ENCODE measurements around the gene SORL1-AS1.

Gene SORL1-AS1

DNA sequence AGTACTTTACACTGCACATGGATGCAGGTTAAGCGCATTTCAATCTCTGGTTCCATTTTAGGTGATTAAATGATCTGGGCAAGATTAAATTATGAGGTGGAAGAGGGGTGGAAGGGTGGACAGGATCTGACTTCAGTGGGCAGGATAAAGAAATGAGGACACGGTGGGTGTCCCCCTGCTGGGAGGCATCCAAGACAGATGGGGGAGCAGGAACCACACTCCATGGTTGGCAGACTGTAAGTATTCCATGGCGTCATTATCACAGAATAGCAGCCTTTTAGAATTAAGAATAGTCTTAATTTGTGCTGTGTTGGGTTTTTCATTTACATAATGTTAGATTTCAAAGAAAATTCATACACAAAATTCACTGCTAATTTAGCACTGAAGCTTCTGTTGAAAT, 8.2 kb downstream of the SORL1-AS1 start:
- CTCF ChIA-PET, result no interaction called here
- POLR2A ChIA-PET, result no interaction called here
- TF ChIP-seq LEF1 (IDR thresholded peaks at IDR 0.05; ENCODE audit: borderline replicate concordance), result no peak
- no peak for TF ChIP-seq L3MBTL2 (conservative IDR thresholded peaks at IDR 0.05)
- TF ChIP-seq ZNF384 (IDR thresholded peaks at IDR 0.05), result no peak
- TF ChIP-seq FOXM1 (IDR thresholded peaks at IDR 0.05; ENCODE audit: borderline replicate concordance), result no peak
- no peak for TF ChIP-seq BHLHE40 (IDR thresholded peaks at IDR 0.05; ENCODE audit: borderline replicate concordance)
- no peak for TF ChIP-seq HDGF (IDR thresholded peaks at IDR 0.05; ENCODE audit: borderline replicate concordance)
- no peak for TF ChIP-seq ARNT (IDR thresholded peaks at IDR 0.05)
- TF ChIP-seq, protein P1, sequence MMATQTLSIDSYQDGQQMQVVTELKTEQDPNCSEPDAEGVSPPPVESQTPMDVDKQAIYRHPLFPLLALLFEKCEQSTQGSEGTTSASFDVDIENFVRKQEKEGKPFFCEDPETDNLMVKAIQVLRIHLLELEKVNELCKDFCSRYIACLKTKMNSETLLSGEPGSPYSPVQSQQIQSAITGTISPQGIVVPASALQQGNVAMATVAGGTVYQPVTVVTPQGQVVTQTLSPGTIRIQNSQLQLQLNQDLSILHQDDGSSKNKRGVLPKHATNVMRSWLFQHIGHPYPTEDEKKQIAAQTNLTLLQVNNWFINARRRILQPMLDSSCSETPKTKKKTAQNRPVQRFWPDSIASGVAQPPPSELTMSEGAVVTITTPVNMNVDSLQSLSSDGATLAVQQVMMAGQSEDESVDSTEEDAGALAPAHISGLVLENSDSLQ (IDR thresholded peaks at IDR 0.05), result no peak
- no peak for TF ChIP-seq FOXK2 (IDR thresholded peaks at IDR 0.05)
- TF ChIP-seq NFRKB (IDR thresholded peaks at IDR 0.05), result no peak
- no peak for TF ChIP-seq SP1 (IDR thresholded peaks at IDR 0.05)
- TF ChIP-seq TARDBP (IDR thresholded peaks at IDR 0.05), result no peak
- DNase-seq (ENCODE audit: extremely low spot score), result no peak

DNA sequence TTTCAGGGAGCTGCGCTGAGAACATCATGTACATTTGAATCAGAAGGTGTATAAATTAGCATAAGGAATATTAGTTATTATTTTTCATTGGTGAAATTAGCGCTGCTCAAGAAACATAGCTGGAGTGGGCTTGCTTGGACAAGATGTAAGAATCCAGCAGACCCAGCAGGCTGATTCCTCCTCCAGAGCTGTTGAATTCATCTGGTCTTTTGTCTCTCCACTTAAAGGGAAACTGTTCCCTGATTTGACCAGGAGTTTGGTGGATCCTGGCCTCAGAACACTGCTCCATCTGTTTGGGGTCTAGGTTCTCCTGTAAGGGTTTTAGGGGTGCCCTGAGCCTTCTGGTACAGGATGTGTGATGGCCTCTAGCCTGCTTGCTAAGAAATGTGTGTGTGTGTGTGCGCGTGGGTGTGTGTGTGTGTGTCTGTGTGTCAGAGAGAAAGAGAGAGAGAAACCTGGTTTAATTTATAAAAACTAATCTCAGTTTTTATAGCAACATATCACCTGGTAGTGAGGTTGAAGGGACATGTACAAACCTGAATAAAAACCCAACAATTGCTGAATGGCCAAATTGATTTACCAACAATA, 9.0 kb downstream of the SORL1-AS1 start:
- DNase-seq (ENCODE audit: extremely low spot score), result no peak
- TF ChIP-seq NFRKB (IDR thresholded peaks at IDR 0.05), result no peak
- POLR2A ChIA-PET, result no interaction called here
- CTCF ChIA-PET, result interaction anchor here (0.7 kb wide), 1 partner anchor 9 kb away, joined by 3 read pairs; the partner anchor contains the start of gene SORL1-AS1

DNA sequence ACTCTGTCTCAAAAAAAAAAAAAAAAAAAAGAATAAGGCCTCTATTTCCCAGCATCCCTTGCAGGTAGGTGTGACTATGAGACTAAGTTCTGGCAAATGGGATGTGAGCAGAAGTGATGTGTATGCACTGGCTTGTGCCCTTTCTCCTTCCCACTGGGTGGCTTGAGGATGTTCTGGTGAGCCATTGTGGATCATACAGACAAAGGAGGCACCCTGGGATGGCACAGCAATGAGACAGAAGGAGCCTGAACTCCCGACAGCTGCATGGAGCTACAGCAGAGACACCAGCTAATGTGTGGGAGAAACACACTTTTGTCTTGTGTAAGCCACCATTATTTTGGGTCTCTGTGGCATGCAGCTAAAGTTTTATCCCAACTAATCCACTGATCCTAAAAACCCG, 11.2 kb downstream of the SORL1-AS1 start:
- no peak for DNase-seq (ENCODE audit: extremely low spot score)
- CTCF ChIA-PET, result no interaction called here
- POLR2A ChIA-PET, result no interaction called here
- TF ChIP-seq TARDBP (IDR thresholded peaks at IDR 0.05), result no peak
- TF ChIP-seq L3MBTL2 (conservative IDR thresholded peaks at IDR 0.05), result no peak
- TF ChIP-seq NFRKB (IDR thresholded peaks at IDR 0.05), result no peak
- no peak for TF ChIP-seq ARNT (IDR thresholded peaks at IDR 0.05)
- TF ChIP-seq FOXM1 (IDR thresholded peaks at IDR 0.05; ENCODE audit: borderline replicate concordance), result no peak
- no peak for TF ChIP-seq SP1 (IDR thresholded peaks at IDR 0.05)
- TF ChIP-seq ELF4 (IDR thresholded peaks at IDR 0.05), result no peak
- no peak for TF ChIP-seq HDGF (IDR thresholded peaks at IDR 0.05; ENCODE audit: borderline replicate concordance)
- TF ChIP-seq FOXA1 (IDR thresholded peaks at IDR 0.05), result no peak

DNA sequence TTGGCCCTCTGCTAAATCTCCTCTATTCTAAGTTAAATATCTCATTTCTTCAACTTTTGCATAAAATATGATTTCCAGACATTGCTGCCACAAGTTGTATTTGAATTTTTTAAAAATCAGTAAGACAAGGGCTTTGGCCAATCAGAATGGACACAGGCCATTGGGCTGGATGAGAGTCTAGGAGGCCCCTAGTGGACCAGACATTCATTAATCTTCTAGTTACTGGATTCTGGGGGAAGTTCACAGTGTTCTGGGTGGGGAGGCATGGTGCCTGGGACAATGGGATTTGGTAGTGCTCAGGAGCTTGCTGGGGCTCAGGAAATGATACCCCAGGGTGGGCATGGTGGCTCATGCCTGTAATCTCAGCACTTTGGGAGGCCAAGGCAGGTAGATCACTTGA, 13.0 kb downstream of the SORL1-AS1 start:
- ChIA-PET POLR2A (no interaction called here), CTCF (interaction anchor here (1.4 kb wide), 1 partner anchor 22 kb away, joined by 4 read pairs; no protein-coding TSS in a partner anchor)
- no peak for DNase-seq (ENCODE audit: extremely low spot score)
- TF ChIP-seq FOXM1 (IDR thresholded peaks at IDR 0.05; ENCODE audit: borderline replicate concordance), result no peak
- TF ChIP-seq ARNT (IDR thresholded peaks at IDR 0.05), result no peak
- no peak for TF ChIP-seq BHLHE40 (IDR thresholded peaks at IDR 0.05; ENCODE audit: borderline replicate concordance)
- TF ChIP-seq LEF1 (IDR thresholded peaks at IDR 0.05; ENCODE audit: borderline replicate concordance), result no peak
- TF ChIP-seq FOXA1 (IDR thresholded peaks at IDR 0.05), result no peak
- no peak for TF ChIP-seq L3MBTL2 (conservative IDR thresholded peaks at IDR 0.05)
- no peak for TF ChIP-seq SUZ12 (IDR thresholded peaks at IDR 0.05)
- no peak for TF ChIP-seq HDGF (IDR thresholded peaks at IDR 0.05; ENCODE audit: borderline replicate concordance)
- TF ChIP-seq ELF4 (IDR thresholded peaks at IDR 0.05), result no peak
- no peak for TF ChIP-seq CTBP1 (IDR thresholded peaks at IDR 0.05; ENCODE audit: borderline replicate concordance)
- no peak for TF ChIP-seq NFRKB (IDR thresholded peaks at IDR 0.05)
- TF ChIP-seq TARDBP (IDR thresholded peaks at IDR 0.05), result no peak

DNA sequence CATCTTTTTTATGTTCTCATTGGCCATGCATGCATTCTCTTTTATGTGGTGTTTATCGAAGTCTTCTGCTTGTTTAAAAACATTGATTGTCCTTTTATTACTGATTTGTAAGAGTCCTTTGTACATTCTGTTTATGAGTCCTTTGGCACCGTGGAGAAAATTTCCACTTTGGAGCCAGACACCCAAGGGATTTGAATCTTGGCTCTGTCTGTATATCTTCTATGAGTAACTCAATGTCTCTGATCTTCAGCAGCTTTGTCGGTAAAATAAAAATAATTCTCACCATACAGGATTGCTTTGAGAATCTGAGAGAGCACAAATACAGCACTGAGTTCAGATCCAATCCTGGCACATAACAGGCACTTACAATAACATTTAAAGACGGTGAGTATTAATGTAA, 13.4 kb downstream of the SORL1-AS1 start:
- CTCF ChIA-PET, result no interaction called here

DNA sequence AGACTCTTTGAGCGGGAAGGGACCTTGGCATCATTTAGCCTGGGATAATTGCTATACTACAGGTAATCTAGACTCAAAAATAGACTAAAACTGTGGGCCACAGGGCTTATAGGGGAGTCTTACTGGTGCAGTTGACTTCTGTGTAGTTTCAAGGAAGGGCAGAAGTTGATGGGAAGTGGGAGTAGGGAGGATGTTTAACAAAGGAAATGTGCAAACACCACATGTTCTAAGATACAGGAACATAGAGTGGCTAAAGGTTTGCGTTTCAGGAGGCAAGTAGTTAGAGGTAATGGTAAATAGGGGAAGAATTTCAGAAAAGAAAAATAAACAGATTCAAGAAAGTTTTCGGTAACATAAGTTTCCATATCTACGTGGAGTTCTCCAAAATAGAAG, 15.1 kb downstream of the SORL1-AS1 start:
- POLR2A ChIA-PET, result no interaction called here
- CTCF ChIA-PET, result interaction anchor here (0.6 kb wide), 1 partner anchor 10 kb away, joined by 3 read pairs; no protein-coding TSS in a partner anchor
- no peak for TF ChIP-seq NFRKB (IDR thresholded peaks at IDR 0.05)
- no peak for TF ChIP-seq L3MBTL2 (conservative IDR thresholded peaks at IDR 0.05)
- no peak for TF ChIP-seq SP1 (IDR thresholded peaks at IDR 0.05)
- no peak for TF ChIP-seq TARDBP (IDR thresholded peaks at IDR 0.05)
- no peak for TF ChIP-seq FOXA1 (IDR thresholded peaks at IDR 0.05)
- TF ChIP-seq SUZ12 (IDR thresholded peaks at IDR 0.05), result no peak
- TF ChIP-seq FOXM1 (IDR thresholded peaks at IDR 0.05; ENCODE audit: borderline replicate concordance), result no peak
- TF ChIP-seq, protein P1 (IDR thresholded peaks at IDR 0.05), result no peak
- no peak for TF ChIP-seq ELF4 (IDR thresholded peaks at IDR 0.05)
- TF ChIP-seq FOXK2 (IDR thresholded peaks at IDR 0.05), result no peak
- no peak for DNase-seq (ENCODE audit: extremely low spot score)

More for the DNA sequence above, 13.4 kb downstream of the SORL1-AS1 start:
- POLR2A ChIA-PET, result no interaction called here
- no peak for TF ChIP-seq LEF1 (IDR thresholded peaks at IDR 0.05; ENCODE audit: borderline replicate concordance)
- TF ChIP-seq FOXA1 (IDR thresholded peaks at IDR 0.05), result no peak
- no peak for TF ChIP-seq ELF4 (IDR thresholded peaks at IDR 0.05)
- no peak for TF ChIP-seq SP1 (IDR thresholded peaks at IDR 0.05)
- TF ChIP-seq L3MBTL2 (conservative IDR thresholded peaks at IDR 0.05), result no peak
- TF ChIP-seq BHLHE40 (IDR thresholded peaks at IDR 0.05; ENCODE audit: borderline replicate concordance), result no peak
- TF ChIP-seq TARDBP (IDR thresholded peaks at IDR 0.05), result no peak
- no peak for TF ChIP-seq CTBP1 (IDR thresholded peaks at IDR 0.05; ENCODE audit: borderline replicate concordance)
- no peak for TF ChIP-seq ARNT (IDR thresholded peaks at IDR 0.05)
- no peak for TF ChIP-seq SUZ12 (IDR thresholded peaks at IDR 0.05)
- TF ChIP-seq, protein P1 (IDR thresholded peaks at IDR 0.05), result no peak
- no peak for TF ChIP-seq HDGF (IDR thresholded peaks at IDR 0.05; ENCODE audit: borderline replicate concordance)
- TF ChIP-seq NFRKB (IDR thresholded peaks at IDR 0.05), result no peak
- no peak for TF ChIP-seq ZNF384 (IDR thresholded peaks at IDR 0.05)
- TF ChIP-seq FOXK2 (IDR thresholded peaks at IDR 0.05), result no peak
- TF ChIP-seq FOXM1 (IDR thresholded peaks at IDR 0.05; ENCODE audit: borderline replicate concordance), result no peak
- DNase-seq (ENCODE audit: extremely low spot score), result no peak
